ENCODE data around the gene CTNNA3. TPM values are rescaled to one million over a fixed set of nuclear protein-coding genes. Genes with fewer than 3 reads are reported as not detected.

Gene CTNNA3
- total RNA-seq, 2 donors from 2014 or later: under 0.01 to 0.33 TPM

DNA sequence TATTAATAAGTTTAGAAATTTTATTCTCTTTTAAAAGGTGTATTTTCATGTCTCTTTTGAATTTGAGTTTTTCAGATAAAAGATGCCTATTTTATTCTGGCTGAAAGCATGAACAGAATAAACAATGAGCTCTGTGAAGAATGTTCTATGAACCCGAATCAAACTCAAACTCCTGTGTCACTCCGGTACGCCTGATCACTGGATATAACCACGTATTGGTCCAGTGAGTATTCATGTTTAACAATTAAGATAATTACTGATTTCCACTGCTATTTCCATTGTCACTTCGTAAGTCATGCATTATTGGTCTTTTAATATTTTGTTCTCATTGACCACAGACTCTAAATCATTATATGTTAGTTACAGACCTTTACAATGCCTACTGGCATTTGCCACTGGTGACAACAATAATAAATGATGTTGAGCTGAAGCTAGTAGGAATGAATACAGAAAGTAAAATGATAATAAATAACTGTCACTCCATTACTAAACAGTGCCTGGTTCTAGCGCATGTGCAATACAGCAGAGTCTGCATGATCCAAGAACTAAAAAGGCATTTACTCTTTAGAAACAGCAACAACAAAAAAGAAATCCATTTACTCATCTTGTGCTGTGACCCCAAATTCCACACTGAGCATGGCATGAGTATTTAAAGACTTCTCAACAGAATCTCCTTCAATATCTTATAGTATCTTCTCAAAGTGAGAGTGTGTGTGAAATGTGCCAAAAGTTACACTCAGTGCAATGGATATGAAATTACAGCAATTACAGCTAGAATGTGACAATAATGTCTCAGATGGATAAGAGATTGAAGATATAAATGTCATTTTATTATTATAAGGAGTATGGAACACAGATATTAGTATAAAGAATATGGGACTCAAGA lies 1597.2 kb downstream of the CTNNA3 start:
- Histone ChIP-seq H3K27ac (no peak overlapping the region), H3K4me3 (no peak overlapping the region), H3K9me3 (no peaks in the 10 kb centered on the region), H3K4me1 (no peaks in the 10 kb centered on the region), H3K36me3 (replicated peaks in 1 of 2; ENCODE audit: insufficient read depth in 1 of 2, low read depth in 2 of 2) (no peaks in the 10 kb centered on the region), H3K27me3 (no peaks in the 10 kb centered on the region)
- ATAC-seq (no peak), DNase-seq (no peak)
- intact Hi-C loops (cut with DNase I): no loop called here
- WGBS, 2 donors: 56 to 72% methylated on average over 6 of the region's 6 CpGs
- TF ChIP-seq, protein P1, sequence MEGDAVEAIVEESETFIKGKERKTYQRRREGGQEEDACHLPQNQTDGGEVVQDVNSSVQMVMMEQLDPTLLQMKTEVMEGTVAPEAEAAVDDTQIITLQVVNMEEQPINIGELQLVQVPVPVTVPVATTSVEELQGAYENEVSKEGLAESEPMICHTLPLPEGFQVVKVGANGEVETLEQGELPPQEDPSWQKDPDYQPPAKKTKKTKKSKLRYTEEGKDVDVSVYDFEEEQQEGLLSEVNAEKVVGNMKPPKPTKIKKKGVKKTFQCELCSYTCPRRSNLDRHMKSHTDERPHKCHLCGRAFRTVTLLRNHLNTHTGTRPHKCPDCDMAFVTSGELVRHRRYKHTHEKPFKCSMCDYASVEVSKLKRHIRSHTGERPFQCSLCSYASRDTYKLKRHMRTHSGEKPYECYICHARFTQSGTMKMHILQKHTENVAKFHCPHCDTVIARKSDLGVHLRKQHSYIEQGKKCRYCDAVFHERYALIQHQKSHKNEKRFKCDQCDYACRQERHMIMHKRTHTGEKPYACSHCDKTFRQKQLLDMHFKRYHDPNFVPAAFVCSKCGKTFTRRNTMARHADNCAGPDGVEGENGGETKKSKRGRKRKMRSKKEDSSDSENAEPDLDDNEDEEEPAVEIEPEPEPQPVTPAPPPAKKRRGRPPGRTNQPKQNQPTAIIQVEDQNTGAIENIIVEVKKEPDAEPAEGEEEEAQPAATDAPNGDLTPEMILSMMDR (IDR thresholded peaks at IDR 0.05): no peak
- TF ChIP-seq POLR2A (IDR thresholded peaks at IDR 0.05): no peak

DNA sequence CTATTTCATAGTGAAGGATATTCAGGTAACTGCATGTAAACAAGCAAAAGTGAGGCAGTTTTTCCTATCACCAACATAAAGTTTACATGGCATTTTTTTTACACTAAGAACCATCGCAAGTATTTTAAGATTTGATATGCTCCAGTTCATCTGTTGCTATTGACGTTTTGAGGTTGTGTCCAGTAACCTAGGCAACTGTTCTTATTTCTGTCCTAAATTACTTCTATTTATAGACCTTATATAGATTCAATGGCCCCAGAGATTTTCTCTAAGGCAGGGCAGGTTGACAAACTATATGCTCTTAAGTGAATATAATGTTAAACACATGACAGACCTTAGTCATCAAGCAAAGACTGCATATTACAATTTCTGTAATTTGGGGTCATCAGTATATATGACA lies 1600.4 kb downstream of the CTNNA3 start:
- H3K4me1 ChIP-seq: no peaks in the 10 kb centered on the region
- no peak for ATAC-seq
- H3K36me3 ChIP-seq (replicated peaks in 1 of 2; ENCODE audit: insufficient read depth in 1 of 2, low read depth in 2 of 2): no peaks in the 10 kb centered on the region
- 52 to 54% methylated on average over 2 of the region's 2 CpGs for WGBS, 2 donors
- no peak overlapping the region for H3K27ac ChIP-seq
- H3K9me3 ChIP-seq: no peaks in the 10 kb centered on the region
- intact Hi-C loops (cut with DNase I): no loop called here
- no peak overlapping the region for H3K4me3 ChIP-seq
- H3K27me3 ChIP-seq: no peaks in the 10 kb centered on the region
- DNase-seq: no peak
- TF ChIP-seq, protein P1 (IDR thresholded peaks at IDR 0.05): no peak
- TF ChIP-seq POLR2A (IDR thresholded peaks at IDR 0.05): no peak

DNA sequence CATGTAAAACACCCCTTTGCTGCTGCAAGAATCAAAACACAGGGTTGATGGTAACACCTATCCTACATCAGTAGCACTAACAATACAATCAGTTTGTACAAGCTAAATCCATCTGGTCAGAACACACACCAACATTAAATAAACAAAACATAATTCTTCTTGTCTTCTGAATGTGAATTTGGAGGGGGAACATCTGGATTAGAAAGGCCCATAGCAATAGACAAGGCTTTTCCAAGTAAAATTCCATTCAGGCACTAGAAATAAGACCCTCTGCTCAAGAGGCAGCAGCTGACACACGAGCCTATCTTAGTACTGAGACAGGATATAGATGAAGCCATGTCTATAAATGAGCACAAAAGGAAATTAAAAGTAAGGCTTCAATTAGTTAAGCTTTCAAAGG lies 1610.1 kb downstream of the CTNNA3 start:
- Histone ChIP-seq H3K27ac (no peak overlapping the region), H3K4me1 (no peaks in the 10 kb centered on the region), H3K27me3 (no peaks in the 10 kb centered on the region), H3K4me3 (no peak overlapping the region), H3K36me3 (replicated peaks in 1 of 2; ENCODE audit: insufficient read depth in 1 of 2, low read depth in 2 of 2) (no peaks in the 10 kb centered on the region), H3K9me3 (no peaks in the 10 kb centered on the region)
- no peak for DNase-seq
- ATAC-seq: no peak
- intact Hi-C loops (cut with DNase I): no loop called here
- TF ChIP-seq, protein P1 (IDR thresholded peaks at IDR 0.05): no peak
- TF ChIP-seq POLR2A (IDR thresholded peaks at IDR 0.05): no peak
- WGBS, 2 donors: 0 to 13% methylated on average over 1 of the region's 1 CpG

DNA sequence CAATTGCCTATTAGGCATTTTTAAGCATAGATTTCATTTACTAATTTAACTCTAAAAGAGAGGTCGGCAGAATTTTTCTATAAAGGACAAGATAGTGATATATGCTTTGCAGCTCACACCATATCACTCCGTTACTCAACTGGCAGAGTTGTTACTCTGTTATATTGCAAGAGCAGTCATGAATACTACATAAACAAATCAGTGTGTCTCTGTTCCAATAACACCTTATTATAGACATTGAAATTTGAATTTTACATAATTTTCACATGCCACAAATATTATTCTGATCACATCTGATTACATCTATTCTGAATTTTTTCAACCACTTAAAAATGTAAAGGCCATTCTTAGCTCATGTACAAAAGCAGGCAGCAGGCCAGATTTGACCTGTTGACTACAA lies 1624.1 kb downstream of the CTNNA3 start:
- Histone ChIP-seq H3K4me1 (no peaks in the 10 kb centered on the region), H3K36me3 (replicated peaks in 1 of 2; ENCODE audit: insufficient read depth in 1 of 2, low read depth in 2 of 2) (no peaks in the 10 kb centered on the region), H3K9me3 (no peaks in the 10 kb centered on the region), H3K27ac (no peak overlapping the region), H3K27me3 (no peaks in the 10 kb centered on the region), H3K4me3 (no peak overlapping the region)
- no peak for DNase-seq
- TF ChIP-seq, protein P1 (IDR thresholded peaks at IDR 0.05): no peak
- WGBS, 2 donors: 64 to 81% methylated on average over 2 of the region's 2 CpGs
- intact Hi-C loops (cut with DNase I): no loop called here
- ATAC-seq: no peak

DNA sequence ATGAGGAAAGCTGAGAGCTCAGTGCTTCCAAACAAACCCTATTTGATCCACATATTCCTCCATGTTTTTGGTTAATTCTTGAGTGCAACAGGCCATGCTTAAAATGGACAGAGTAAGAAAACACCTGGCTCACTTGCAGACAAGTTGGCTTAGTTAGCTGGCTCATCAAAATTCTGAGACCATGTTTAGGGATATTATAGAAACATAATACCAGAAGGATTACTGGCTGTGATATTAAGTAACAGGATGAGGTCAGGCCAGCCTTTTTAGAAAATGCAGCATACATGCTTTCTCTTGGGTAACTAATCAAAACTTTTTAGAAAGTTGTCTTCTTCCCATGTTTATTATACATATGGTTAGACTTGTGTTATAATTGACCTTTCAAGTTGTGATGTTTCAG lies 1637.4 kb downstream of the CTNNA3 start:
- no peaks in the 10 kb centered on the region for H3K36me3 ChIP-seq (replicated peaks in 1 of 2; ENCODE audit: insufficient read depth in 1 of 2, low read depth in 2 of 2)
- TF ChIP-seq, protein P1 (IDR thresholded peaks at IDR 0.05): no peak
- no peak for TF ChIP-seq POLR2A (IDR thresholded peaks at IDR 0.05)
- no peak overlapping the region for H3K4me3 ChIP-seq
- DNase-seq (no peak), ATAC-seq (no peak)
- H3K4me1 ChIP-seq: no peaks in the 10 kb centered on the region
- H3K9me3 ChIP-seq: no peaks in the 10 kb centered on the region
- intact Hi-C loops (cut with DNase I): no loop called here
- no peak overlapping the region for H3K27ac ChIP-seq
- H3K27me3 ChIP-seq: no peaks in the 10 kb centered on the region
